Measurements from ENCODE around the gene SAP130.

SAP130 gene

GRCh38 chr2:127897531-127898211, 130.2 kb downstream of the SAP130 start:
- in situ Hi-C loops (cut with MboI; ENCODE audit: low sequenced_read_pairs): no loop called here

- in situ Hi-C loops (cut with MboI; ENCODE audit: low sequenced_read_pairs): no loop called here
Measured at GRCh38 chr2:127893494-127893893, 134.4 kb downstream of the SAP130 start.

GRCh38 chr2:127893033-127893432, 134.8 kb downstream of the SAP130 start:
- in situ Hi-C loops (cut with MboI; ENCODE audit: low sequenced_read_pairs): no loop called here

- in situ Hi-C loops (cut with MboI; ENCODE audit: low sequenced_read_pairs): no loop called here
Measured at GRCh38 chr2:127891811-127892210, 136.0 kb downstream of the SAP130 start.

Data from HL-60/S4 treated with phorbol 12-myristate 13-acetate at 8.2 ng/mL for 4 days and 3 days (cell line).